Neuronal stem cell (in vitro differentiated cells): ENCODE data around the gene SCMH1.
A peak's percentile ranks its signal among the peaks of the same experiment; 100 is the strongest.

ENCODE experiments used
- DNase-seq: peaks from one replicate; pipeline ENCODE4 v3.0.0-alpha.2; 2013; ENCODE audit warnings: low spot score
- H2AFZ ChIP-seq: one replicate; pipeline ENCODE4 v1.6.1; 2013; ENCODE audit warnings: mild to moderate bottlenecking, low read length, inconsistent platforms
- H2AK5ac ChIP-seq: 2 replicates; pipeline ENCODE4 v1.6.1; 2013; ENCODE audit warnings: low read depth, mild to moderate bottlenecking, inconsistent platforms, low read length, moderate library complexity, mixed read lengths
- H2BK120ac ChIP-seq: 2 replicates; pipeline ENCODE4 v1.6.1; 2013; ENCODE audit warnings: low read depth, mild to moderate bottlenecking, inconsistent platforms, low read length, moderate library complexity, mixed read lengths
- H2BK12ac ChIP-seq: one replicate; pipeline ENCODE4 v1.6.1; 2013; ENCODE audit warnings: low read length, inconsistent platforms
- H2BK15ac ChIP-seq: 2 replicates; pipeline ENCODE4 v1.6.1; 2013; ENCODE audit warnings: mild to moderate bottlenecking, low read length, inconsistent platforms, mixed read lengths
- H2BK5ac ChIP-seq: one replicate; pipeline ENCODE4 v1.6.1; 2013; ENCODE audit warnings: inconsistent platforms, mild to moderate bottlenecking, low read length, moderate library complexity
- H3K14ac ChIP-seq: one replicate; pipeline ENCODE4 v1.6.1; 2013; ENCODE audit warnings: low read length, inconsistent platforms
- H3K18ac ChIP-seq: 2 replicates; pipeline ENCODE4 v1.6.1; 2013; ENCODE audit warnings: low read length, inconsistent platforms
- H3K23ac ChIP-seq: 2 replicates; pipeline ENCODE4 v1.6.1; 2013; ENCODE audit warnings: low read depth, mild to moderate bottlenecking, mixed read lengths, low read length, inconsistent platforms; ENCODE audit not compliant: poor library complexity
- H3K27ac ChIP-seq: replicated peaks from 3 replicates; pipeline ENCODE4 v1.5.1; 2013; ENCODE audit warnings: low read length, inconsistent platforms
- H3K27me3 ChIP-seq, 3 experiments: 2 replicates each; pipeline ENCODE4 v1.6.1; 2013; ENCODE audit warnings: low read length in 3 of 3, mild to moderate bottlenecking in 2 of 3, inconsistent platforms in 1 of 3, low read depth in 1 of 3, mixed read lengths in 1 of 3, moderate library complexity in 1 of 3; ENCODE audit not compliant: control insufficient read depth in 3 of 3, insufficient read depth in 3 of 3
- H3K36me3 ChIP-seq, 2 donors: replicated peaks in 1 of 2; 2 replicates each; pipeline ENCODE4 v1.6.1; 2013; ENCODE audit warnings: low read length in 2 of 2; ENCODE audit not compliant: control insufficient read depth in 2 of 2, insufficient read depth in 2 of 2
- H3K4ac ChIP-seq: 2 replicates; pipeline ENCODE4 v1.6.1; 2013; ENCODE audit warnings: inconsistent platforms, mild to moderate bottlenecking, low read length, moderate library complexity
- H3K4me1 ChIP-seq, 2 donors: 1 replicate in 1 of 2; 2 replicates in 1 of 2; pipeline ENCODE4 v1.6.1; 2013; ENCODE audit warnings: low read length in 2 of 2, low read depth in 1 of 2; ENCODE audit not compliant: control insufficient read depth in 2 of 2, insufficient read depth in 1 of 2
- H3K4me2 ChIP-seq: one replicate; pipeline ENCODE4 v1.6.1; 2013; ENCODE audit warnings: mild to moderate bottlenecking, low read length, inconsistent platforms; ENCODE audit not compliant: insufficient read depth, poor library complexity, severe bottlenecking
- H3K4me3 ChIP-seq, 2 donors: 2 replicates each; pipeline ENCODE4 v1.5.1; 2013; ENCODE audit warnings: low read length in 2 of 2, mild to moderate bottlenecking in 2 of 2, inconsistent platforms in 1 of 2, moderate library complexity in 1 of 2
- H3K79me1 ChIP-seq: one replicate; pipeline ENCODE4 v1.6.1; 2013; ENCODE audit warnings: low read depth, mild to moderate bottlenecking, inconsistent platforms, low read length, moderate library complexity
- H3K9ac ChIP-seq: one replicate; pipeline ENCODE4 v1.6.1; 2013; ENCODE audit warnings: mild to moderate bottlenecking, low read depth, low read length, inconsistent platforms; ENCODE audit not compliant: poor library complexity
- H3K9me3 ChIP-seq, 2 donors: replicated peaks in 1 of 2; 2 replicates each; pipeline versions ENCODE3 to v1.6.1; 2013; ENCODE audit warnings: low read length in 2 of 2, mild to moderate bottlenecking in 2 of 2, inconsistent platforms in 1 of 2, low read depth in 1 of 2, mixed read lengths in 1 of 2, moderate library complexity in 1 of 2; ENCODE audit not compliant: control insufficient read depth in 2 of 2, insufficient read depth in 1 of 2
- H4K8ac ChIP-seq: one replicate; pipeline ENCODE4 v1.6.1; 2013; ENCODE audit warnings: low read depth, mild to moderate bottlenecking, inconsistent platforms, low read length, moderate library complexity
- H4K91ac ChIP-seq: one replicate; pipeline ENCODE4 v1.6.1; 2013; ENCODE audit warnings: low read length, low read depth, mild to moderate bottlenecking, inconsistent platforms; ENCODE audit not compliant: poor library complexity
- whole genome bisulfite sequencing, 2 donors: extraction: QIAGEN DNeasy Blood & Tissue Kit; methylation state at CpG; one replicate each; pipeline ENCODE4 v1.1.7; 2013; ENCODE audit warnings: missing lambda C conversion rate in 2 of 2, mixed read lengths in 1 of 2; ENCODE audit not compliant: insufficient read length in 2 of 2, insufficient replicate concordance in 1 of 2; ENCODE audit errors: extremely low coverage in 2 of 2; 5-methylcytosine and 5-hydroxymethylcytosine counted together

The SCMH1 gene

DNA sequence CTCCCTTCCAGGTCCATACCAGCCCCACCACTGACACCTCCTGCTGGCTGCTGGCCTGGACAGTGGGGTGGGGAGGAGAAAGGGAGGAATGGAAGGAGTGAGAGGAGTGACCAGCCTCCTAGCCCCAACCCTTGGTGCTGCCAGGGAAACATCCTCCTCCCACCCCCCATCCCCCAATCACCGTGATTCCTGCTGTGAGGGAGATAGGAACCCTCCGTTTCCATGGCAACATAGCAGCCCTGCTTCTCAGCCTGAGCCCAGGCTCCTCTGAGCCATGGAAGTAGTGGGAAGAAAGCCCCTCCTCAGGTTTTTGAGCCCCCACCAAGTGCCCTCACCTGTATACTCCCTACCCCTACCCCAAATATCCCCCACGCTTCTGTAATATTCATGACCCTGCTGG, 44.4 kb upstream of the SCMH1 start:
- Histone ChIP-seq H2BK120ac (no peak overlapping the region), H3K4me2 (no peak overlapping the region), H4K8ac (no peak overlapping the region), H3K23ac (no peak overlapping the region), H3K9ac (no peak overlapping the region), H2AFZ (no peak overlapping the region), H3K36me3 (no peaks in the 10 kb centered on the region), H4K91ac (no peak overlapping the region), H3K4ac (no peak overlapping the region), H3K79me1 (no peaks in the 10 kb centered on the region), H2AK5ac (no peak overlapping the region), H3K27ac (no peak overlapping the region), H2BK5ac (no peak overlapping the region), H3K18ac (peak overlapping the region; percentile 33), H3K9me3 (no peaks in the 10 kb centered on the region), H3K14ac (no peak overlapping the region), H2BK15ac (no peak overlapping the region), H2BK12ac (no peak overlapping the region), H3K27me3 (peaks cover 0 to 28% (median 0%) of the 10 kb centered on the region in 3 experiments), H3K4me3 (no peak overlapping the region), H3K4me1 (peaks cover 9 to 15% of the 10 kb centered on the region in 2 donors)
- peak; percentile 57 for DNase-seq
- no CpG with 5 or more reads among the region's 3 CpGs for WGBS, 2 donors

- H4K91ac ChIP-seq, result no peak overlapping the region
- H3K36me3 ChIP-seq, result no peaks in the 10 kb centered on the region
- WGBS, 2 donors, result no CpG with 5 or more reads among the region's 4 CpGs
- no peak overlapping the region for H3K4me3 ChIP-seq
- H3K27me3 ChIP-seq, result peaks cover 0 to 27% (median 0%) of the 10 kb centered on the region in 3 experiments
- no peaks in the 10 kb centered on the region for H3K79me1 ChIP-seq
- no peak overlapping the region for H4K8ac ChIP-seq
- H2BK15ac ChIP-seq, result no peak overlapping the region
- no peak overlapping the region for H3K27ac ChIP-seq
- peaks cover 9 to 15% of the 10 kb centered on the region in 2 donors for H3K4me1 ChIP-seq
- no peak overlapping the region for H3K4ac ChIP-seq
- H2BK12ac ChIP-seq, result peak overlapping the region; percentile 2
- no peaks in the 10 kb centered on the region for H3K9me3 ChIP-seq
- H3K9ac ChIP-seq, result peak overlapping the region; percentile 7
- no peak overlapping the region for H2AFZ ChIP-seq
- H2AK5ac ChIP-seq, result no peak overlapping the region
- H3K4me2 ChIP-seq, result no peak overlapping the region
- DNase-seq, result no peak
- no peak overlapping the region for H2BK120ac ChIP-seq
- H3K18ac ChIP-seq, result no peak overlapping the region
- no peak overlapping the region for H3K14ac ChIP-seq
- no peak overlapping the region for H2BK5ac ChIP-seq
- H3K23ac ChIP-seq, result no peak overlapping the region
These were observed 43.7 kb upstream of the SCMH1 start for GRCh38 chr1:41285818-41286217.

GRCh38 chr1:41284121-41284520, 42.0 kb upstream of the SCMH1 start:
- no peak overlapping the region for H2AK5ac ChIP-seq
- no peak overlapping the region for H3K27ac ChIP-seq
- no peak overlapping the region for H2BK15ac ChIP-seq
- no peaks in the 10 kb centered on the region for H3K36me3 ChIP-seq
- H3K9me3 ChIP-seq, result no peaks in the 10 kb centered on the region
- H3K27me3 ChIP-seq, result peaks cover 0 to 26% (median 0%) of the 10 kb centered on the region in 3 experiments
- H2BK120ac ChIP-seq, result no peak overlapping the region
- H4K8ac ChIP-seq, result no peak overlapping the region
- no peak overlapping the region for H3K4me2 ChIP-seq
- H2BK5ac ChIP-seq, result no peak overlapping the region
- H3K4me3 ChIP-seq, result no peak overlapping the region
- no CpG with 5 or more reads among the region's 2 CpGs for WGBS, 2 donors
- DNase-seq, result no peak
- peaks cover 9 to 15% of the 10 kb centered on the region in 2 donors for H3K4me1 ChIP-seq
- no peak overlapping the region for H3K18ac ChIP-seq
- H4K91ac ChIP-seq, result no peak overlapping the region
- H3K9ac ChIP-seq, result no peak overlapping the region
- H3K4ac ChIP-seq, result no peak overlapping the region
- H3K79me1 ChIP-seq, result no peaks in the 10 kb centered on the region
- no peak overlapping the region for H2BK12ac ChIP-seq
- H3K14ac ChIP-seq, result no peak overlapping the region
- no peak overlapping the region for H3K23ac ChIP-seq
- no peak overlapping the region for H2AFZ ChIP-seq

- Histone ChIP-seq H3K9me3 (no peaks in the 10 kb centered on the region), H3K79me1 (no peaks in the 10 kb centered on the region), H3K4ac (no peak overlapping the region), H4K91ac (no peak overlapping the region), H2AFZ (no peak overlapping the region), H2BK15ac (no peak overlapping the region), H2AK5ac (peak overlapping the region; percentile 76), H4K8ac (no peak overlapping the region), H2BK120ac (no peak overlapping the region), H3K4me2 (no peak overlapping the region), H3K4me1 (peaks cover 9 to 15% of the 10 kb centered on the region in 2 donors), H3K36me3 (no peaks in the 10 kb centered on the region), H3K23ac (no peak overlapping the region), H3K27ac (no peak overlapping the region), H3K4me3 (no peak overlapping the region), H3K9ac (no peak overlapping the region), H3K27me3 (peaks cover 0 to 27% (median 0%) of the 10 kb centered on the region in 3 experiments), H2BK12ac (no peak overlapping the region), H3K14ac (no peak overlapping the region), H2BK5ac (no peak overlapping the region), H3K18ac (peak overlapping the region; percentile 74)
- peak; percentile 32 for DNase-seq
- no CpG with 5 or more reads among the region's 9 CpGs for WGBS, 2 donors
These were observed 40.7 kb upstream of the SCMH1 start for GRCh38 chr1:41282679-41283317.
